Measurements from ENCODE around the gene LRP1. TPM values are rescaled to one million over a fixed set of nuclear protein-coding genes. Genes with fewer than 3 reads are reported as not detected.

Gene LRP1
- total and polyA plus RNA-seq, 2 of the 13 experiments (the other 11 are each of a cell fraction or from before 2014, with no cell fraction given) = 14.7 to 30.8 TPM

- TF ChIP-seq AFF4 (CRISPR knock-in tag; IDR thresholded peaks at IDR 0.05) (no peak), KDM2A (CRISPR knock-in tag; IDR thresholded peaks at IDR 0.05; ENCODE audit: borderline replicate concordance, low read depth) (peak; percentile 93), ZNF44 (CRISPR knock-in tag; IDR thresholded peaks at IDR 0.05) (peak; percentile 83; the same call in 1 of the 2 replicates), PAXIP1 (CRISPR knock-in tag; conservative IDR thresholded peaks at IDR 0.05) (no peak), YY1 (IDR thresholded peaks at IDR 0.05; ENCODE audit: insufficient read depth, insufficient replicate concordance, low read depth, low read length) (peak; percentile 79), JARID2 (CRISPR knock-in tag; IDR thresholded peaks at IDR 0.05; ENCODE audit: insufficient replicate concordance) (peak; percentile 25), ZNF18 (CRISPR knock-in tag; IDR thresholded peaks at IDR 0.05; ENCODE audit: insufficient replicate concordance) (no peak), BRCA1 (CRISPR knock-in tag; IDR thresholded peaks at IDR 0.05) (no peak), ZNF83 (CRISPR knock-in tag; IDR thresholded peaks at IDR 0.05; ENCODE audit: borderline replicate concordance) (0 out of 2 replicates have a peak, but pooled peaks have one; percentile 25), HDAC1 (CRISPR knock-in tag; IDR thresholded peaks at IDR 0.05) (peak; percentile 16; the same call in 1 of the 2 replicates), TARDBP (CRISPR knock-in tag; IDR thresholded peaks at IDR 0.05) (peak; percentile 85), ZFAT (CRISPR knock-in tag; conservative IDR thresholded peaks at IDR 0.05) (no peak), ZIK1 (CRISPR knock-in tag; IDR thresholded peaks at IDR 0.05; ENCODE audit: borderline replicate concordance, low read depth) (no peak), PHF21A (CRISPR knock-in tag; IDR thresholded peaks at IDR 0.05) (peak; percentile 82; the same call in 1 of the 2 replicates), ISL2 (CRISPR knock-in tag; IDR thresholded peaks at IDR 0.05) (peak; percentile 53; the same call in 1 of the 2 replicates), ETV6 (CRISPR knock-in tag; conservative IDR thresholded peaks at IDR 0.05) (0 out of 2 replicates have a peak, but pooled peaks have one; percentile 50), CBX2 (IDR thresholded peaks at IDR 0.05; ENCODE audit: low read depth, low read length) (no peak), CBX2 (CRISPR knock-in tag; IDR thresholded peaks at IDR 0.05; ENCODE audit: low read depth) (0 out of 2 replicates have a peak, but pooled peaks have one; percentile 66), ZNF776 (CRISPR knock-in tag; IDR thresholded peaks at IDR 0.05) (0 out of 2 replicates have a peak, but pooled peaks have one; percentile 36), GABPB1 (CRISPR knock-in tag; IDR thresholded peaks at IDR 0.05) (peak; percentile 78; the same call in 1 of the 2 replicates)
Measured at GRCh38 chr12:57238854-57239554, 110.7 kb downstream of the LRP1 start (continued).

All from HepG2 (cell line).